GM12892 (cell line): ENCODE measurements around the gene CDHR1.

Experiments used
- POLR2A ChIP-seq: IDR thresholded peaks from 2 replicates; pipeline ENCODE4 v1.6.1; 2011; ENCODE audit warnings: low read depth, low read length, control low read depth
- POLR2AphosphoS5 ChIP-seq: IDR thresholded peaks from 2 replicates; pipeline ENCODE4 v1.6.1; 2011; ENCODE audit warnings: low read depth, low read length, control low read depth
- TAF1 ChIP-seq: IDR thresholded peaks from 2 replicates; pipeline ENCODE4 v1.6.1; 2011; ENCODE audit warnings: low read depth, mild to moderate bottlenecking, control low read depth, low read length, borderline replicate concordance

DNA sequence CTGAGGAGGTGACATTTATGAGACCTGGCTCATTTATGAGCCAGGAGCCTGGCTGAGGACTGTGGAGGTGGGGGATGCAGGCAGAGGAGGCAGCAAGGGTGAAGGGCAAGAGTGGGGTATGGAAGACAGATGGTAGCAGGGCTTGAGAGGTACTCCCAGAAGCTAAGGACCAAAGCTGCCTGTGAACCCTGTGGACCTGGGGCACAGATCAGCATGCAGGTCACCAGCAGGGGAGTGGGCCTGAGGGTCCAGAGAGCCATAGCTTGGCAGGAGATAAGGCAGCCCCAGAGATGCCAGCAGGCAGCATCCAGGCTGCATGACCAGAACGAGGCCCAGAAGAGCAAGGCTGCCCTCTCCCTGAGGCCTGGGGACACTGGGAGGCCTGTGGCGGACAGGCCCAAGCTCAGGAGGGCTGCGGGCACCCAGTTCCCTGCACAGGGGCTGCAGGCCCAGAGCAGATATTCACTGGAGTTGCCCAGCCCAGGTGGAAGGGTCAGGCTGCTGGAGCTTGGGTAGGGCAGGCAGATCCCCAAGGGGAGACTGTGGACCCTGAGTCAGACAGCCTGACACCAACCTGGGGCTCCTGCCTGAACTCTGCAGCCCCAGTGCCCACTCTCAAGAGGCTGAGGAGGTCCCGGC is 17.4 kb upstream of the CDHR1 start:
- TF ChIP-seq POLR2A, result no peak
- no peak for TF ChIP-seq POLR2AphosphoS5
- TF ChIP-seq TAF1, result no peak
